Neuronal stem cell (in vitro differentiated cells): ENCODE measurements around the gene KLRC3.
"Not testable (repeated sequence)": the region's sequence is repeated elsewhere in the genome, so short reads cannot be mapped to it uniquely, and the experiment has no call there.

Experiments used
- DNase-seq: peaks from one replicate; pipeline ENCODE4 v3.0.0-alpha.2; 2013; ENCODE audit warnings: low spot score
- H2AFZ ChIP-seq: one replicate; pipeline ENCODE4 v1.6.1; 2013; ENCODE audit warnings: mild to moderate bottlenecking, low read length, inconsistent platforms
- H2AK5ac ChIP-seq: 2 replicates; pipeline ENCODE4 v1.6.1; 2013; ENCODE audit warnings: low read depth, mild to moderate bottlenecking, inconsistent platforms, low read length, moderate library complexity, mixed read lengths
- H2BK120ac ChIP-seq: 2 replicates; pipeline ENCODE4 v1.6.1; 2013; ENCODE audit warnings: low read depth, mild to moderate bottlenecking, inconsistent platforms, low read length, moderate library complexity, mixed read lengths
- H2BK12ac ChIP-seq: one replicate; pipeline ENCODE4 v1.6.1; 2013; ENCODE audit warnings: low read length, inconsistent platforms
- H2BK15ac ChIP-seq: 2 replicates; pipeline ENCODE4 v1.6.1; 2013; ENCODE audit warnings: mild to moderate bottlenecking, low read length, inconsistent platforms, mixed read lengths
- H2BK5ac ChIP-seq: one replicate; pipeline ENCODE4 v1.6.1; 2013; ENCODE audit warnings: inconsistent platforms, mild to moderate bottlenecking, low read length, moderate library complexity
- H3K14ac ChIP-seq: one replicate; pipeline ENCODE4 v1.6.1; 2013; ENCODE audit warnings: low read length, inconsistent platforms
- H3K18ac ChIP-seq: 2 replicates; pipeline ENCODE4 v1.6.1; 2013; ENCODE audit warnings: low read length, inconsistent platforms
- H3K23ac ChIP-seq: 2 replicates; pipeline ENCODE4 v1.6.1; 2013; ENCODE audit warnings: low read depth, mild to moderate bottlenecking, mixed read lengths, low read length, inconsistent platforms; ENCODE audit not compliant: poor library complexity
- H3K27ac ChIP-seq: replicated peaks from 3 replicates; pipeline ENCODE4 v1.5.1; 2013; ENCODE audit warnings: low read length, inconsistent platforms
- H3K27me3 ChIP-seq, 3 experiments: 2 replicates each; pipeline ENCODE4 v1.6.1; 2013; ENCODE audit warnings: low read length in 3 of 3, mild to moderate bottlenecking in 2 of 3, inconsistent platforms in 1 of 3, low read depth in 1 of 3, mixed read lengths in 1 of 3, moderate library complexity in 1 of 3; ENCODE audit not compliant: control insufficient read depth in 3 of 3, insufficient read depth in 3 of 3
- H3K36me3 ChIP-seq, 2 donors: replicated peaks in 1 of 2; 2 replicates each; pipeline ENCODE4 v1.6.1; 2013; ENCODE audit warnings: low read length in 2 of 2; ENCODE audit not compliant: control insufficient read depth in 2 of 2, insufficient read depth in 2 of 2
- H3K4ac ChIP-seq: 2 replicates; pipeline ENCODE4 v1.6.1; 2013; ENCODE audit warnings: inconsistent platforms, mild to moderate bottlenecking, low read length, moderate library complexity
- H3K4me1 ChIP-seq, 2 donors: 1 replicate in 1 of 2; 2 replicates in 1 of 2; pipeline ENCODE4 v1.6.1; 2013; ENCODE audit warnings: low read length in 2 of 2, low read depth in 1 of 2; ENCODE audit not compliant: control insufficient read depth in 2 of 2, insufficient read depth in 1 of 2
- H3K4me2 ChIP-seq: one replicate; pipeline ENCODE4 v1.6.1; 2013; ENCODE audit warnings: mild to moderate bottlenecking, low read length, inconsistent platforms; ENCODE audit not compliant: insufficient read depth, poor library complexity, severe bottlenecking
- H3K4me3 ChIP-seq, 2 donors: 2 replicates each; pipeline ENCODE4 v1.5.1; 2013; ENCODE audit warnings: low read length in 2 of 2, mild to moderate bottlenecking in 2 of 2, inconsistent platforms in 1 of 2, moderate library complexity in 1 of 2
- H3K79me1 ChIP-seq: one replicate; pipeline ENCODE4 v1.6.1; 2013; ENCODE audit warnings: low read depth, mild to moderate bottlenecking, inconsistent platforms, low read length, moderate library complexity
- H3K9ac ChIP-seq: one replicate; pipeline ENCODE4 v1.6.1; 2013; ENCODE audit warnings: mild to moderate bottlenecking, low read depth, low read length, inconsistent platforms; ENCODE audit not compliant: poor library complexity
- H3K9me3 ChIP-seq, 2 donors: replicated peaks in 1 of 2; 2 replicates each; pipeline versions ENCODE3 to v1.6.1; 2013; ENCODE audit warnings: low read length in 2 of 2, mild to moderate bottlenecking in 2 of 2, inconsistent platforms in 1 of 2, low read depth in 1 of 2, mixed read lengths in 1 of 2, moderate library complexity in 1 of 2; ENCODE audit not compliant: control insufficient read depth in 2 of 2, insufficient read depth in 1 of 2
- H4K8ac ChIP-seq: one replicate; pipeline ENCODE4 v1.6.1; 2013; ENCODE audit warnings: low read depth, mild to moderate bottlenecking, inconsistent platforms, low read length, moderate library complexity
- H4K91ac ChIP-seq: one replicate; pipeline ENCODE4 v1.6.1; 2013; ENCODE audit warnings: low read length, low read depth, mild to moderate bottlenecking, inconsistent platforms; ENCODE audit not compliant: poor library complexity
- WGBS, 2 donors: extraction: QIAGEN DNeasy Blood & Tissue Kit; methylation state at CpG; one replicate each; pipeline ENCODE4 v1.1.7; 2013; ENCODE audit warnings: missing lambda C conversion rate in 2 of 2, mixed read lengths in 1 of 2; ENCODE audit not compliant: insufficient read length in 2 of 2, insufficient replicate concordance in 1 of 2; ENCODE audit errors: extremely low coverage in 2 of 2; 5-methylcytosine and 5-hydroxymethylcytosine counted together

KLRC3 gene

GRCh38 chr12:10448236-10448635 lies 27.8 kb upstream of the KLRC3 start:
- no peak overlapping the region for H3K4ac ChIP-seq
- no peak overlapping the region for H4K91ac ChIP-seq
- H4K8ac ChIP-seq, result no peak overlapping the region
- no peak overlapping the region for H3K9ac ChIP-seq
- no peak overlapping the region for H3K4me3 ChIP-seq
- H3K4me2 ChIP-seq, result no peak overlapping the region
- WGBS, 2 donors, result no CpG with 5 or more reads among the region's 4 CpGs
- no peak overlapping the region for H2AFZ ChIP-seq
- H3K27ac ChIP-seq, result no peak overlapping the region
- no peak overlapping the region for H2BK120ac ChIP-seq
- no peak overlapping the region for H2BK12ac ChIP-seq
- H3K14ac ChIP-seq, result no peak overlapping the region
- no peak overlapping the region for H3K23ac ChIP-seq
- no peak overlapping the region for H2AK5ac ChIP-seq
- H3K18ac ChIP-seq, result no peak overlapping the region
- no peaks in the 10 kb centered on the region for H3K36me3 ChIP-seq
- H3K9me3 ChIP-seq, result no peaks in the 10 kb centered on the region
- no peaks in the 10 kb centered on the region for H3K4me1 ChIP-seq
- H3K27me3 ChIP-seq, result no peaks in the 10 kb centered on the region
- no peak overlapping the region for H2BK5ac ChIP-seq
- DNase-seq, result no peak
- H2BK15ac ChIP-seq, result no peak overlapping the region
- H3K79me1 ChIP-seq, result no peaks in the 10 kb centered on the region

- not testable (repeated sequence) for H3K4ac ChIP-seq, H3K27me3 ChIP-seq, H4K91ac ChIP-seq, H3K79me1 ChIP-seq, H3K27ac ChIP-seq, H3K18ac ChIP-seq, H2AFZ ChIP-seq, H2BK5ac ChIP-seq, H3K4me2 ChIP-seq, H3K36me3 ChIP-seq, H3K4me1 ChIP-seq, DNase-seq, H2BK120ac ChIP-seq, H3K9me3 ChIP-seq, H2BK12ac ChIP-seq, H3K4me3 ChIP-seq, H4K8ac ChIP-seq, H2BK15ac ChIP-seq, H3K23ac ChIP-seq, H2AK5ac ChIP-seq, H3K9ac ChIP-seq, H3K14ac ChIP-seq
- WGBS, 2 donors, result no CpG with 5 or more reads among the region's 5 CpGs
These were observed 25.7 kb upstream of the KLRC3 start for GRCh38 chr12:10446052-10446451.

GRCh38 chr12:10441144-10441543 lies 20.7 kb upstream of the KLRC3 start:
- not testable (repeated sequence) for H3K18ac ChIP-seq
- no CpG with 5 or more reads among the region's 8 CpGs for WGBS, 2 donors

GRCh38 chr12:10439608-10440274 lies 19.3 kb upstream of the KLRC3 start:
- H3K23ac ChIP-seq, H2BK12ac ChIP-seq, H3K18ac ChIP-seq, H3K27ac ChIP-seq, H3K9ac ChIP-seq, H4K91ac ChIP-seq, H2BK15ac ChIP-seq, H2AFZ ChIP-seq, H2BK120ac ChIP-seq, H3K36me3 ChIP-seq, H3K9me3 ChIP-seq, H3K27me3 ChIP-seq, H4K8ac ChIP-seq, H3K4ac ChIP-seq, H3K14ac ChIP-seq, H3K4me3 ChIP-seq, H3K4me2 ChIP-seq, H2AK5ac ChIP-seq, H2BK5ac ChIP-seq, H3K79me1 ChIP-seq, DNase-seq, H3K4me1 ChIP-seq: not testable (repeated sequence)
- no CpG with 5 or more reads among the region's 2 CpGs for WGBS, 2 donors

More at GRCh38 chr12:10441144-10441543, 20.7 kb upstream of the KLRC3 start:
- H3K36me3 ChIP-seq, H3K9ac ChIP-seq, H2BK12ac ChIP-seq, H4K8ac ChIP-seq, DNase-seq, H2BK120ac ChIP-seq, H3K9me3 ChIP-seq, H3K4me1 ChIP-seq, H3K4me2 ChIP-seq, H4K91ac ChIP-seq, H3K14ac ChIP-seq, H3K79me1 ChIP-seq, H2BK15ac ChIP-seq, H2AFZ ChIP-seq, H3K23ac ChIP-seq, H3K4me3 ChIP-seq, H3K27me3 ChIP-seq, H3K27ac ChIP-seq, H3K4ac ChIP-seq, H2AK5ac ChIP-seq, H2BK5ac ChIP-seq: not testable (repeated sequence)
